HEK293T (cell line): ENCODE results near the gene BCL6B.
"Not testable (repeated sequence)": the region's sequence is repeated elsewhere in the genome, so short reads cannot be mapped to it uniquely, and the experiment has no call there.

Experiments used
- CTCF ChIA-PET: fragments of 350-600 bp; formaldehyde crosslinking; extraction: SDS; loops from one replicate; lab custom pipeline; 2021; ENCODE audit warnings: antibody characterized with exemption, inconsistent platforms; lab: Yijun Ruan, JAX
- POLR2A ChIA-PET: fragments of 350-600 bp; formaldehyde crosslinking; extraction: SDS; loops from one replicate; lab custom pipeline; 2020; ENCODE audit warnings: antibody characterized with exemption, inconsistent platforms; lab: Yijun Ruan, JAX
- DNase-seq: peaks from one replicate; pipeline ENCODE4 v3.0.0; 2012; ENCODE audit warnings: mixed read lengths; ENCODE audit errors: extremely low spot score
- ARNT ChIP-seq: fragments of 450-650 bp; IDR thresholded peaks from 2 replicates; pipeline ENCODE4 v1.6.1; 2017; ENCODE audit warnings: mild to moderate bottlenecking
- BHLHE40 ChIP-seq: fragments of 450-650 bp; IDR thresholded peaks from 2 replicates; pipeline ENCODE4 v1.6.1; 2016; ENCODE audit warnings: mild to moderate bottlenecking, moderate library complexity, borderline replicate concordance
- CTBP1 ChIP-seq: fragments of 450-650 bp; IDR thresholded peaks from 2 replicates; pipeline ENCODE4 v1.6.1; 2016; ENCODE audit warnings: borderline replicate concordance
- ELF4 ChIP-seq: fragments of 450-650 bp; IDR thresholded peaks from 2 replicates; pipeline ENCODE4 v1.6.1; 2017; ENCODE audit warnings: antibody characterized with exemption
- FOXA1 ChIP-seq: fragments of 450-650 bp; IDR thresholded peaks from 2 replicates; pipeline ENCODE4 v1.6.1; 2016; ENCODE audit warnings: mild to moderate bottlenecking
- FOXK2 ChIP-seq: fragments of 450-650 bp; IDR thresholded peaks from 2 replicates; pipeline ENCODE4 v1.6.1; 2016; ENCODE audit warnings: mild to moderate bottlenecking
- FOXM1 ChIP-seq: fragments of 450-650 bp; IDR thresholded peaks from 2 replicates; pipeline ENCODE4 v1.6.1; 2017; ENCODE audit warnings: mild to moderate bottlenecking, borderline replicate concordance
- HDGF ChIP-seq: fragments of 450-650 bp; IDR thresholded peaks from 2 replicates; pipeline ENCODE4 v1.6.1; 2017; ENCODE audit warnings: antibody characterized with exemption, borderline replicate concordance
- L3MBTL2 ChIP-seq: fragments of 450-650 bp; conservative IDR thresholded peaks from 2 replicates; pipeline ENCODE4 v1.6.1; 2016; ENCODE audit warnings: mild to moderate bottlenecking
- LEF1 ChIP-seq: fragments of 450-650 bp; IDR thresholded peaks from 2 replicates; pipeline ENCODE4 v1.6.1; 2017; ENCODE audit warnings: mild to moderate bottlenecking, borderline replicate concordance
- NFRKB ChIP-seq: fragments of 450-650 bp; IDR thresholded peaks from 2 replicates; pipeline ENCODE4 v1.6.1; 2016; ENCODE audit warnings: mild to moderate bottlenecking, moderate library complexity
- SP1 ChIP-seq: fragments of 450-650 bp; IDR thresholded peaks from 2 replicates; pipeline ENCODE4 v1.6.1; 2017
- SUZ12 ChIP-seq: fragments of 450-650 bp; IDR thresholded peaks from 2 replicates; pipeline ENCODE4 v1.6.1; 2016; ENCODE audit warnings: mild to moderate bottlenecking
- TARDBP ChIP-seq: fragments of 450-650 bp; IDR thresholded peaks from 2 replicates; pipeline ENCODE4 v1.6.1; 2016
- ZNF384 ChIP-seq: fragments of 450-650 bp; IDR thresholded peaks from 2 replicates; pipeline ENCODE4 v1.6.1; 2016
- TF ChIP-seq, protein P1 (sequence below): fragments of 450-650 bp; IDR thresholded peaks from 2 replicates; pipeline ENCODE4 v1.6.1; 2016

Gene BCL6B

GRCh38 chr17:7045492-7046126, 22.8 kb downstream of the BCL6B start:
- TF ChIP-seq CTBP1 (no peak), TARDBP (no peak)
- POLR2A ChIA-PET: interaction anchor here (0.7 to 3.8 kb wide), 11 partner anchors 9 to 515 kb away, joined by 3 to 33 read pairs (median 4); partner anchors contain the start of genes ACADVL, DLG4, NEURL4 and RNASEK
- no peak for DNase-seq
- CTCF ChIA-PET: interaction anchor here (0.6 to 2.4 kb wide), 14 partner anchors 10 to 887 kb away, joined by 3 to 25 read pairs (median 4); partner anchors contain the start of genes ASGR1 and SLC16A13

- DNase-seq: no peak
- TF ChIP-seq FOXM1 (no peak), ELF4 (no peak), L3MBTL2 (no peak), SUZ12 (no peak), HDGF (no peak)
- TF ChIP-seq, protein P1, sequence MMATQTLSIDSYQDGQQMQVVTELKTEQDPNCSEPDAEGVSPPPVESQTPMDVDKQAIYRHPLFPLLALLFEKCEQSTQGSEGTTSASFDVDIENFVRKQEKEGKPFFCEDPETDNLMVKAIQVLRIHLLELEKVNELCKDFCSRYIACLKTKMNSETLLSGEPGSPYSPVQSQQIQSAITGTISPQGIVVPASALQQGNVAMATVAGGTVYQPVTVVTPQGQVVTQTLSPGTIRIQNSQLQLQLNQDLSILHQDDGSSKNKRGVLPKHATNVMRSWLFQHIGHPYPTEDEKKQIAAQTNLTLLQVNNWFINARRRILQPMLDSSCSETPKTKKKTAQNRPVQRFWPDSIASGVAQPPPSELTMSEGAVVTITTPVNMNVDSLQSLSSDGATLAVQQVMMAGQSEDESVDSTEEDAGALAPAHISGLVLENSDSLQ: no peak
- ChIA-PET POLR2A (interaction anchor here (0.7 to 3.8 kb wide), 11 partner anchors 10 to 515 kb away, joined by 3 to 33 read pairs (median 4); partner anchors contain the start of genes ACADVL, DLG4, NEURL4 and RNASEK), CTCF (interaction anchor here (0.5 to 2.4 kb wide), 15 partner anchors 11 to 251 kb away, joined by 3 to 25 read pairs (median 4); partner anchors contain the start of genes ASGR1 and SLC16A13)
These were observed 23.4 kb downstream of the BCL6B start for GRCh38 chr17:7046127-7046724.

DNA sequence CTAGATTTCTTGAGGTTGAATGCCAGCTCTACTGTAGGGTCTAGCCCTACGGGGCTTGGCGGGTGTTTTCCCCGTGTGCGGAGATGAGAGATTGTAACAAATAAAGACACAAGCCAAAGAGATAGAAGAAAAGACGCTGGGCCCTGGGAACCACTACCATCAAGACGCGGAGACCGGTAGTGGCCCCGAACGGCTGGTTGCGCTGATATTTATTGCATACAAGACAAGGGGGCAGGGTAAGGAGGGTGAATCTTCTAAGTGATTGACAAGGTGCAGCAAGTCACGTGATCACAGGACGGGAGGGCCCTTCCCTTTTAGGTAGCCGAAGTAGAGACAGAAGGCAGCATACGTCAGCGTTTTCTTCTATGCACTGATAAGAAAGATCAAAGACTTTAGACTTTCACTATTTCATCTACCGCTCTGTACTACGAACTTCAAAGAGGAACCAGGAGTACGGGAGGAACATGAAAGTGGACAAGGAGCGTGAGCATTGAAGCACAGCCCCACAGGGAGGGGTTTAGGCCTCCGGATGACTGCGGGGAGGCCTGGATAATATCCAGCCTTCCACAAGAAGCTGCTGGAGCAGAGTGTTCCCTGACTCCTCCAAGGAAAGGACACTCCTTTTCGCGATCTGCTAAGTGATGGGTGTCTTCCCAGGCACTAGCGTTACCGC, 24.0 kb downstream of the BCL6B start:
- POLR2A ChIA-PET: interaction anchor here (0.7 to 3.8 kb wide), 9 partner anchors 10 to 283 kb away, joined by 3 to 33 read pairs (median 4); partner anchors contain the start of genes ACADVL, DLG4, NEURL4 and RNASEK
- not testable (repeated sequence) for DNase-seq
- CTCF ChIA-PET: interaction anchor here (0.5 to 2.4 kb wide), 13 partner anchors 11 to 250 kb away, joined by 3 to 25 read pairs (median 4); partner anchors contain the start of genes ASGR1 and SLC16A13

- POLR2A ChIA-PET: interaction anchor here (3.8 kb wide), 1 partner anchor 11 kb away, joined by 33 read pairs; the partner anchor contains the start of gene SLC16A13
- DNase-seq: no peak
- TF ChIP-seq NFRKB (no peak), FOXA1 (no peak), HDGF (no peak), SUZ12 (no peak), CTBP1 (no peak), FOXK2 (no peak), FOXM1 (no peak), LEF1 (no peak), SP1 (no peak), ELF4 (no peak), L3MBTL2 (no peak), ZNF384 (no peak), TARDBP (no peak), BHLHE40 (no peak), ARNT (no peak)
- TF ChIP-seq, protein P1: no peak
- CTCF ChIA-PET: interaction anchor here (0.6 kb wide), 1 partner anchor 640 kb away, joined by 3 read pairs; no protein-coding TSS in a partner anchor
These were observed 24.7 kb downstream of the BCL6B start for GRCh38 chr17:7047566-7047965.

DNA sequence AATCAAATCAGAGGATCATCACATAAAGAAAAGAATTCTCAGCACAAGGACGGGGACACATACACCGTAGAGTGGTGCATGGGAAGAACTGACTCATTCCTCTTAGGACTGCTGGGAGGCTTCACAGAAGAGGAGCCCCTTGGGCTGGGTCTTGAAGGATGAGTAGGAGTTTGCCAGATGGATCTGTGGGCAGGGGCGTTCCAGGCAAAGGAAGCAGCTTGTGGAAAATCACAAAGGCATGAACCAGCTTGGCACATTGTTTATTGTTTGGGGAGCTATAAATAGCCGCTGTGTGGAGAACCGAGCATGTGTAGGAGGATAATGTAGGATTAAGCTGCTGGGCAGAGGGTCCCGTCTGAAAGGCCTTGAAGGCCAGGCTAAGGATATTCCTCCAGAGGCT, 26.1 kb downstream of the BCL6B start:
- TF ChIP-seq FOXM1 (no peak), SP1 (no peak), TARDBP (no peak), ZNF384 (no peak), SUZ12 (no peak), CTBP1 (no peak), NFRKB (no peak), ARNT (no peak), LEF1 (no peak), BHLHE40 (no peak), FOXA1 (no peak), ELF4 (no peak), L3MBTL2 (no peak)
- TF ChIP-seq, protein P1: no peak
- DNase-seq: no peak
- POLR2A ChIA-PET: no interaction called here
- CTCF ChIA-PET: interaction anchor here (0.7 to 0.9 kb wide), 2 partner anchors 94 to 129 kb away, joined by 3 read pairs; no protein-coding TSS in a partner anchor

DNA sequence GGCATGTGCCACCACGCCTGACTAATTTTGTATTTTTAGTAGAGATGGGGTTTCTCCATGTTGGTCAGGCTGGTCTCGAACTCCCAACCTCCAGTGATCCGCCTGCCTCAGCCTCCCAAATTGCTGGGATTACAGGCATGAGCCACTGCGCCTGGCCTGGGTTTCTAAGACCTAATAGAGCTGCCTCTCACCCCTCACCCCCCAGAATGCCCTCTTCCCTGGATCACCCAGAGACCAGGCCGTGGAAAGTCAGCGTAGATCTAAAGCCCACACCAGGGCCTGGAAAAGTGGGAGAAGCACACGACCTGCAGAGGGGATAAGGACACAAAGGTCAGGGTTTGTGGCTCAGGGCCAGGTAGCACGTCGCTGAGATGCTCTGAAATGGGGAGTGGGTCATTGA, 27.7 kb downstream of the BCL6B start:
- CTCF ChIA-PET: interaction anchor here (0.7 to 1.2 kb wide), 3 partner anchors 52 to 246 kb away, joined by 3 read pairs; no protein-coding TSS in a partner anchor
- POLR2A ChIA-PET: interaction anchor here (0.9 kb wide), 1 partner anchor 15 kb away, joined by 3 read pairs; the partner anchor contains the start of gene SLC16A13
- DNase-seq: not testable (repeated sequence)
